Astrocyte of the hippocampus (primary cell): ENCODE results near the gene OAS2.

Experiments
- DNase-seq: peaks from one replicate; pipeline ENCODE4 v3.0.0; 2011; ENCODE audit warnings: low read depth, low spot score

Gene OAS2, protein sequence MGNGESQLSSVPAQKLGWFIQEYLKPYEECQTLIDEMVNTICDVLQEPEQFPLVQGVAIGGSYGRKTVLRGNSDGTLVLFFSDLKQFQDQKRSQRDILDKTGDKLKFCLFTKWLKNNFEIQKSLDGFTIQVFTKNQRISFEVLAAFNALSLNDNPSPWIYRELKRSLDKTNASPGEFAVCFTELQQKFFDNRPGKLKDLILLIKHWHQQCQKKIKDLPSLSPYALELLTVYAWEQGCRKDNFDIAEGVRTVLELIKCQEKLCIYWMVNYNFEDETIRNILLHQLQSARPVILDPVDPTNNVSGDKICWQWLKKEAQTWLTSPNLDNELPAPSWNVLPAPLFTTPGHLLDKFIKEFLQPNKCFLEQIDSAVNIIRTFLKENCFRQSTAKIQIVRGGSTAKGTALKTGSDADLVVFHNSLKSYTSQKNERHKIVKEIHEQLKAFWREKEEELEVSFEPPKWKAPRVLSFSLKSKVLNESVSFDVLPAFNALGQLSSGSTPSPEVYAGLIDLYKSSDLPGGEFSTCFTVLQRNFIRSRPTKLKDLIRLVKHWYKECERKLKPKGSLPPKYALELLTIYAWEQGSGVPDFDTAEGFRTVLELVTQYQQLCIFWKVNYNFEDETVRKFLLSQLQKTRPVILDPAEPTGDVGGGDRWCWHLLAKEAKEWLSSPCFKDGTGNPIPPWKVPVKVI

DNA sequence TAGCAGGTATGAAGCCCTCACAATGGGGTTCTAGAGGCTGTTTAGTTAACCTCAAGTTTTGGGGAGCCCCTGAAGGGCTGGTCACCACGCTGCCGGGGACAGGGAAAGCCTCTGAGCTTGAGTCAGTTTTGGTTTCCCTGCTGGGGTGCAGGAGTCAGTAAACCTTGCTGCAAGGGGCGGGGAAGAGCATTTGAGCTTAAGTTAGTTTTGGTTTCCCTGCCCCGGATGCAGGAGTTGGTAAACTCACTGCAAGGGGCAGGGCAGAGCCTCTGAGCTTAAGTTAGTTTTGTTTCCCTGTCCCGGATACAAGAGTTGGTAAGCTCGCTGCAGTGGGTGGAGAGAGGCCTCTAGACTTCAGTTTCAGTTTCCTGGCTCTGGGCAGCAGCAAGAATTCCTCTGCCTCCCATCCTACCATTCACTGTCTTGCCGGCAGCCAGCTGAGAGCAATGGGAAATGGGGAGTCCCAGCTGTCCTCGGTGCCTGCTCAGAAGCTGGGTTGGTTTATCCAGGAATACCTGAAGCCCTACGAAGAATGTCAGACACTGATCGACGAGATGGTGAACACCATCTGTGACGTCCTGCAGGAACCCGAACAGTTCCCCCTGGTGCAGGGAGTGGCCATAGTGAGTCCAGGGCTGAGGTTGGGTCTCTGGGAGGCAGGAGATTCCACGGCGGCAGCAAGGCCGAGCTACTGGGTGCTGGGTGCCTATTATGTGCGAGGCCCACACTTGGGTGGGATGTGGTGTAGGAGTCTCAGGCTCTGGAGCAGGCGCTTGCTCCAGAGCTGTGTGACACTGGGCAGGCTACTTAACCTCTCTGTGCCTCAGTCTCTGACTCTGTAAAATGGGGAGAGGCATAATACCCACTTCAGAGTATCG lies at the start of gene OAS2:
Gene OAS2, plus strand, starts transcription at position 357 of the 878 bp plus-strand sequence. Its CDS starts 90 bp downstream, at position 447.
- peak; percentile 37 for DNase-seq

DNA sequence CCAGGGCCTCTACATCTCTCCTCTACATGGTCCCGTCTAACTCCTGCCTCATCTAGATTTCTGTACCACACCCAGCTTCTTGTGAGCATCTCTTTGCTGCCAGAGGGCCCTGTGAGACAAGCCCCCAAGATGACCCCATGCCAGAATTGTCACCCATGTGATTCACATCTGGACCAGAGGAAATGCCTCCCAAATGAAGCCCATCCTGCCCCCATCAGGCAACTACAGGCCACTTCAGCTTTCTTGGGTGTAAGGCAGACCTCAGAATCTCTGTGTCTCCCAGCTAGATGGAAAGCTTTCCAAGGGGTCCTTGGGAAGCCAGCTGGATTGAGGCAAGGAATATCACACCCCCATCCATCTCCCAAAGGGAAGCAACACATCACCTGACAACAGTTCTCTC lies 49.3 kb upstream of the OAS2 start:
- no peak for DNase-seq

DNA sequence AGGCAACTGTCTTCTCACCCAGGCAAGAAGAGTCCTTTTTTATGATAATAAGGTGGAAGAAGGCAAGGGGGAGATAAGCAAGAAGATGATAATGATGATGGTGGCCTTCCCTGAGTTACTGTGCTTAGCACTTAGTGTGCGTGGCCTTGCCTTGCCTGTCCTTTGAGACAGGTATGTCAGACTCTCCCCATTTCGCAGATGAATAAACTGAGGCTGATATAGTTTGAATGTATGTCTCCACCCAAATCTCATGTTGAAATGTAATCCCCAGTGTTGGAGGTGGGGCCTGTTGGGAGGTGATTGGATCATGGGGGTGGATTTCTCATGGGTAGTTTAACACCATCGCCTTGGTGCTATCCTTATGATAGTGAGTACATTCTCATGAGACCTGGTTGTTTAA lies 48.6 kb upstream of the OAS2 start:
- DNase-seq, result no peak

DNA sequence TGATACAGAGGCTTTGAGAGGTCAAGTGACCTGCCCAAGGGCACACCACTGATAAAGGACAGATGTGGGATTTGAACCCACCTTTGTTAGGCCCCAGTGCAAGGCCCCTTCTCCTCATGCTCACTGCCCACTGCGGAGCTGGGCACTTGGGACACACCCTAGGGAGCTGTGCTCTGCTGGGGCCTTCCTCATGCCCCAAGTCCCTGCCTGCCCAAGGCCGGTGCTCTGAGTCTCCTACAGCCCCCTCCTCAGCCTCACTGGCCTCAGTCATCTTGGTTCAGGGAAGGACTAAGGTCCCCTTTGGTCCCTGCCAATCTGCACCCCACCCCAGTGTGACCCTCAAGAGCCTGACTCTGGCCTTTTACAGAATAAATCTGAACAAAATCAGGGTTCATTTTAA lies 48.0 kb upstream of the OAS2 start:
- DNase-seq, result no peak

DNA sequence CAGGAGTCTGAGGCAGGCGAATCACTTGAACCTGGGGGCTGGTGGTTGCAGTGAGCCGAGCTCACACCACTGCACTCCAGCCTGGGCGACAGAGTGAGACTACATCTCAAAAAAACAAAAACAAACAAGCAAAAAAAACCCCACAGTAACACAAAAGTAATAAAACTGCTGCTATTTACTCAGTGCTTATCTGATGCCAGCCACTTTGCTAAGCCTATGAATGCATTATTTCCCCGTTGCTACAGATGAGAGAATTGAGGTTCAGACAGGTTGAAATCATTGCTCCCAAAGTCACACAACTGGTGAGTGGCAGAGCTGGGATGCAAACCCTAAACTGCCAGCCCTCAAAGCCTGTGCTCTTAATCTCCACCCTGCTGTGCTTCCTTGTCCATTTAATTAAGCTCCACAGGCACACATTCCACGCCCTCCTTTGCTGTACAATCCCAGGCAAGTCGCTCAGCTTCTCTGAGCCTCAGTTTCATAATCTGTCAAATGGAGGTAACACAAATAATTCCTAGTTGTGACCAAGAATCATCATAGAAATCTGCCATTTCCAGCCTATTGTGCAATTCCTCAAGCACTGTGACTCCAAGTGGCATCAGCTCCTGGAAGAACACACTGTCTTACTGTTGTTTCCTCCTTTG lies 45.7 kb upstream of the OAS2 start:
- DNase-seq, result no peak

DNA sequence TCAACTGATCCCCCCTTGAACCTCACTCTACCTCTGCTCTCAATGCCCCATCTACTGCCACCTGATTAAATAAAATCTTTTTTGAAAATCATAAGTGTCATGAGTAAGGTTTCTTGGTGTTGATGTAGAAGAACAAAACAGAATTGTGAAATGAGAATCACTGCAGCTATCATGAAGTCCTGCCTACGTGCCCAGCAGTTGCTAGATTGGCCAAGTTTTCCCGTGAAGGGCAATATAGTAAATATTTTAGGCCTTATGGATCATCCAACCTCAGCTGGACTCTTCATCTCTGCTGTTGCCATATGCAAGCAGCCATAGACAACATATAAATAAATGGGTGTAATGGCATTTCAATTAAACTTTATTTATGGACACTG lies 45.2 kb upstream of the OAS2 start:
- no peak for DNase-seq

DNA sequence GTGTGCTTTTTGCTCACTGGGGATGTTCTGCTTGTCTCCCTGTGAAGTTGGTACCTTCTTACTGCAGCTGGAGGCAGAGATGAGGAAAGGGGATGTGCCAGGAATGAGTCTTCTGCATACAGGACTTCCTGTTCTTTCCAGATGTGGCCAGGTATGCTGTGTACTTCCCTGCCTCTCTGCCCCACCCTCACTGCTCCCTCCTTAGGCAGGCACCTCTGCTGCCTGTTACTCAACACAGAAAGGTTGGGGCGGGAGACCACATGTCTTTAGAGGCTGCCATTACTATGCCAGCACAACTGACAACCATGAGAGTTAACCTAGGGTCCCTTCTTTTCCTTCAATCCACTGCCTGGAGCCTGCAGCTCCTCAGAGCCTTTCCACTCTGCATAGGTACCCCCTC lies 42.1 kb upstream of the OAS2 start:
- DNase-seq, result no peak

DNA sequence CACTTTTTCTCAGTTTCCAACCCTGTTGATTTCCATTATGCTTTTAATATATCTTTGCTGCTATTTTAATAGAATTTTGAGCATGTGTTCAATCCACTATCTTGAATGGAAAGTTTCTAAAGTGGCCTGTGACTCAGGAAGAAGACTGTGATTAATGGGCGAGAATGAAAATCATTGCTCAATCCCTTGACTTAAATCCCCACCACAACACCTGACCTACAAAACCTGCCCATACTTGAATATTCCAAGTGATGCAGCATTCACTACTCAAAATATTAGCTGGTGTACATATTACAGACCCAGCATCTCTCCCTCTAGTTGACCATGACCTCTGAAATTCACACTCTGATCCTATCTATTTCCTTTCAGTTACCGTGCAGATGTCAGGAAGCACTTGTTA lies 41.4 kb upstream of the OAS2 start:
- DNase-seq, result no peak

DNA sequence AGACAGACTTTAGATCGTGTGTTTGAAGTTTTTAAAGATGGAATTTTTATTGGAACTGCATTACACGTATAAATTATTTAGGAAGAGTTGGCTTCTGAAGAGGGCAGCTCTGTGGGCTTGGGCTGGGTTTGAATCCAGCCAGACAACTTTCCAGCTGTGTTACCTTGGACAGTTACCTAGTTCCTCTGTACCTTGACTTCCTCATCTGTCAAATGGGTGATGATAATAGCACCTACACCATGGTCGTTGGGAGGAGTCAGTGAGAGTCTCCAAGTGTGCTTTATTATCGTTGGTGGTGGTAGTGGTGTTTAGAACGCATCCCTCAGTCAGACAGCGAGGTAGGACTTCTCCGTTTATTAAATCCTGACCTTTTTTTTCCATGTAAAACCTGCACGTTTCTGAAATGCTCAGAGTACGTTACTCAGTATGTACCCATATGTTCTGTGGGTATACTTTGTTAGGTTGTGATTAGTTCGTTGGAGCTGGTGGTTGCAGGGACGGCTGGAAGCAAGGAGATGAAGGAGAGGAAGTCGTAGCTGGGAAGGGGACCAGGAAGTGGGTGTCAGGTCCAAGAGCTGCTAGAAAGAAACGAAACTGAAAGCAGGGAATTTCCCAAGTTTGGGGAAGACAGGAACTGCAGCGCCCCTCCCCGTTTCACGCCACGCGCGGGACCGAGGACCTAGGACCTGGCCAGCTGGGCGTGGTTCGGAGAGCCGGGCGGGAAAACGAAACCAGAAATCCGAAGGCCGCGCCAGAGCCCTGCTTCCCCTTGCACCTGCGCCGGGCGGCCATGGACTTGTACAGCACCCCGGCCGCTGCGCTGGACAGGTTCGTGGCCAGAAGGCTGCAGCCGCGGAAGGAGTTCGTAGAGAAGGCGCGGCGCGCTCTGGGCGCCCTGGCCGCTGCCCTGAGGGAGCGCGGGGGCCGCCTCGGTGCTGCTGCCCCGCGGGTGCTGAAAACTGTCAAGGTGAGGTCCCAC lies 40.3 kb upstream of the OAS2 start, which contains the start of gene OAS3:
Gene OAS3, plus strand, starts transcription at position 734 of the 979 bp plus-strand sequence. Its CDS starts 57 bp downstream, at position 791.
- DNase-seq, result peak; percentile 83

DNA sequence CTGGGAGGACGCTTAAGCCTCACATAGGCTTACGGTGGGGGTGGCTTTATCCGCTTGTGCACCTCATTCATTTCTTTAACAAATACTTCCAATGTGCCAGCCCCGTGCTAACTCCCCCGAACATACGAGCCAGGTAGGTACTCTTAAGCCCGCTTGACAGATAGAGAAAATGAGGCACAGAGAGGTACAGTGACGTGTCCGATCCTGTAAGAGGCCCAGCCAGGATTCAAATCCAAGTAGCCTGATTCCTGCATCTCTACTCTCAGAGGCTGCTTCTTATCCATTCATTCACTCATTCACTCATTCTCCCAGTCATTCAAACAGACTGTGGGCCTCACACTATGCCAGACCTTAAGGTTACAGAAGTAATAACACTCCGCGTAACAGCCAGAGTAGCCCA lies 39.6 kb upstream of the OAS2 start:
- no peak for DNase-seq

DNA sequence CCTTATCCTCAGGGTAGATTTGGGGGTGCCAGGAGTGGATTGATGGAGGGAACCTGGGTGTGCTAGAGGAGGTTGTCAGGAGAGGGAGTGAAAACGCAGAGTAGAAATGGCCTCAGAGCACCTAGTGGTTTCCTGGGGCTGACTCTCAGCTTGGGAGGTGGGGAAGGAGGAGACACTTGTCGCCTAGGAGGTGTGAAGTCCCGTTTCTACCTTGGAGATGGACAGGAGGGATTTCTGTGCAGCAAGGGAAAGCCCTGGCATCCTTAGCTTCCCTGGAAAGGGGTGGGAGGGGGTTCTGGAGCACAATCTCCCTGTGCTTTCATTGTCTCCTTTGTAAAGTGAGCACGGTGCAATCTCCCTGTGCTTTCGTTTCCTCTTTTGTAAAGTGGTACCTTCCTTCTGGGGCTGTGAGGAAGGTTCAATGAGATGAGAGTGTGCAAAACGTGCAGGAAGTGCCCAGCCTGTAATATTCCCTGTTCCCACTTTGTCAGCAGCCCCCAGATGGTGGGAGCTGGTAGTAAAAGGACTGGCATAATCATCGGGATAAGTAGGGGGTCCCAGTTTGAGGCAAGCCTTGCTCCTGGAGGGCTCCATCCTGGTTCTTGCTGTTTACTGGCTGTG lies 38.4 kb upstream of the OAS2 start:
- DNase-seq, result no peak

DNA sequence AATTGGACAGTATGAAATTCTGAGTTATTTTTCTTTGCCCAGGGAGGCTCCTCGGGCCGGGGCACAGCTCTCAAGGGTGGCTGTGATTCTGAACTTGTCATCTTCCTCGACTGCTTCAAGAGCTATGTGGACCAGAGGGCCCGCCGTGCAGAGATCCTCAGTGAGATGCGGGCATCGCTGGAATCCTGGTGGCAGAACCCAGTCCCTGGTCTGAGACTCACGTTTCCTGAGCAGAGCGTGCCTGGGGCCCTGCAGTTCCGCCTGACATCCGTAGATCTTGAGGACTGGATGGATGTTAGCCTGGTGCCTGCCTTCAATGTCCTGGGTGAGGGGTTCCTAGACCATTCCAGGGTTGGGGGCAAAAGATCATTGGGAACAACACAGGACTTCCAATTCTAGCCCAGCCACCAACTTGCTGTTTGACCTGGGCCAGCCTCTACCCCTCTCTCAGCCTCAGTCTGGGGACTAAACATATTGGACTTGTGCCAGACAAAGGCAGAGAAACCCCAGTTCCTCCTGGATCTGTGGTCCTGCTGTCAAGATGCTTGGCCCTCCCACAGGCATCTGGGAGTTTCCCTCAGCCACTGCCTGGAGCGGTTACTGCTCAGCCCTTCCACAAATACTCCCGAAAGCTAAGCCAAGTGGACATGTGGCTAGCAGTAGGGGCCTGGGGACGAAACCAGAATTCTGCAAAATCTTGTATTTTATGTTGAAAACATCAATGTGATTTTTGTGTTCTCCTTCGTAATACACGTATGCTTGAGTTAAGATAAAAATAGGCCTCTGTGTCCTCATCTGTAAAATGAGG lies 36.6 kb upstream of the OAS2 start:
- DNase-seq, result no peak

DNA sequence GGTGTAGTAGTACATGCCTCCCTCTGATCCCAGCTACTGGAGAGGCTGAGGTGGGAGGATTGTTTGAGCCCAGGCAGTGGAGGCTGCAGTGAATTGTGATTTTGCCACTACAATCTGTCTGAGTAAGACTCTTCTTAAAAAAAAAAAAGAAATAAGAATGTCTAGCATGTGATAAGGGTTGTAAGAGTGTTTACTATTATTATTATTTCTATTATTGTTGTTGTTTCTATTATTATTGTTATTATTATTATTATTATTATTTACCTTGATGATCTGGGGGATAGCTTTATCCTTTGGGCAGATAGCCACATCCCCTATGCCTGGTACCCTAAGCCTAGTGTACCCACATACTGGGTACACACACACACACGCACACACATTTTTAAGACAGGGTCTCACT lies 35.7 kb upstream of the OAS2 start:
- DNase-seq, result no peak

DNA sequence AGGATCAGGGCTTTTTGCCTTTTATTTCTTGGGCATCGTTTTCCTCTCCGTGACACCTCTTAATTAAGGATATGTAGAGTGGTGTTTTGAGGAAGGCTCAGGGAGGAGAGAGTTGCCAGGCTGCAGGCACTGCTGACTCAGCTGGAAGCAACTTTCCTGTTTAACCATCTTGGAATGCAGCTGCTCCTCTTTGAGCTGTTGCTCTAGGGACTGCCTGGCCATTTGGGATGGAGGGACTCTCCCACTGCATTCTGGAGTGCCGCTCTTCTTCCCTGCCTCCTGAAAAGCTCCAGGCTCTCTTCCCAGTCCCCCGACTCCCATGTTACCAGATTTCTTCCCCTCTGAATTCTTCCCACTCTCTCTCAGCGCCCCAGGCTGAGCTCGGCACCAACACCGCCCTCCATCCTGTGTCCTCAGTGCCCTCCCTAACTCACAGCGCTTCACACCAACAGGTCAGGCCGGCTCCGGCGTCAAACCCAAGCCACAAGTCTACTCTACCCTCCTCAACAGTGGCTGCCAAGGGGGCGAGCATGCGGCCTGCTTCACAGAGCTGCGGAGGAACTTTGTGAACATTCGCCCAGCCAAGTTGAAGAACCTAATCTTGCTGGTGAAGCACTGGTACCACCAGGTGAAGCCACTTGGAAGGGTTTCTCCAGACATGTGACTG lies 34.2 kb upstream of the OAS2 start:
- no peak for DNase-seq

DNA sequence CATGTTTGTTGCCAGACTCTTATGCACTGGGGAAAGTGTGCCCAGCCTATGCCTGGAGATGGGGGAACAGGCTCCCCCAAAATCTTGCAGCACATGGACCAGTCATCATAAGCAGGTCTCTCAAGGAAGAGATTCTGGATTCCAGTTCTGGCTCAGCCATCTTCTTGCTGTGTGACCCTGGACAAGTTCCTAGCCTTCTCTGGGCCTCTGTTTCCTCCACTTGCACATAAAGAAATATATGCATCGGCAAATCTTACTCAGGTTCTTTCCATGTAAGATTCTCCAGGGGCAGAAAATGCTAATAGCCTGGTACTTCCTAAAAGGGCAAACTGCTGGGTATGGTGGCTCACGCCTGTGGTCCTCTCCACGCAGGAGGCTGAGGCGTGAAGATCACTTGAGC lies 32.8 kb upstream of the OAS2 start:
- DNase-seq, result no peak

DNA sequence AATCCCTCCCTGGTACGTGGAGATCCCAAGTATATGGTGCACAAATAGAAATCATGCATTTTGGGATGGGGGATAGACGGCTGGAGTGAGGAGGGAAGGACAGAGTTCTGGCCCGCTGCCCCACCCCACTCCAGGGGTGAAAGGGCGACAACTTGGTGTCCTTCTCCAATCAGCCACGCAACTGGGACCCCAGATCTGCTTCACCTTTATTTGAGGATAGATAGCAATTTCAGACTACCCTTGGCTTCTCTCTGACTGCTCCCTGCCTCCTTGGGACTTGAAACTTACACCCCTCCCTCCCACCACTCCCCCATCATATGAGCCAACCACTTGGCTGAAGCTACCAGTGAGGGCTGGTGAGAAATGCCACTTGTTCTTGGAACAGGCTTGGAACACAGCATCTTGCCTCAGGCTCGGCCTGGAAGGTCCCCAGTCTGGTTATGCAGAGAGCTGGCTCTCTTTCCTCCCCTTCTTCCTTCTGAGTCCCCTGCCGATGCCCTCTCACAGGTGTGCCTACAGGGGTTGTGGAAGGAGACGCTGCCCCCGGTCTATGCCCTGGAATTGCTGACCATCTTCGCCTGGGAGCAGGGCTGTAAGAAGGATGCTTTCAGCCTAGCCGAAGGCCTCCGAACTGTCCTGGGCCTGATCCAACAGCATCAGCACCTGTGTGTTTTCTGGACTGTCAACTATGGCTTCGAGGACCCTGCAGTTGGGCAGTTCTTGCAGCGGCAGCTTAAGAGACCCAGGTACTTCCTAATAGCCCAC lies 31.9 kb upstream of the OAS2 start:
- DNase-seq, result no peak

DNA sequence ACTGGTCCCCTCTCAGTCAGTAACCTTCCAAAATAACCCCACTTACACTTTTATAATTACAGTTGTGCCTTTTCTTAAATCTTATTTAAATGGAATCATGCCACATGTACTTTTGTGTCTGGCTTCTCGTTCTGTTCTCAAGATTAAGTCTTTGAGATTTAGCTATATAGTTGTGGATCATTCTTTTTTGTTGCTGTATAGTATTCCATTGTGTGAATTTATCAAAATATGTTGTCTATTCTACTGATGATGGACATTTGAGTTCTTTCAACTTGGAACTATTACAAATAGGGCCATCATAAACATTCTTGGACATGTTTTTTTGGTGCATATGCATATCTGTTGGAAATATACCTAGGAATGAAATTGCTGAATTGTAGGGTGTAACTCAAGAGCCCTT lies 31.0 kb upstream of the OAS2 start:
- DNase-seq, result no peak

DNA sequence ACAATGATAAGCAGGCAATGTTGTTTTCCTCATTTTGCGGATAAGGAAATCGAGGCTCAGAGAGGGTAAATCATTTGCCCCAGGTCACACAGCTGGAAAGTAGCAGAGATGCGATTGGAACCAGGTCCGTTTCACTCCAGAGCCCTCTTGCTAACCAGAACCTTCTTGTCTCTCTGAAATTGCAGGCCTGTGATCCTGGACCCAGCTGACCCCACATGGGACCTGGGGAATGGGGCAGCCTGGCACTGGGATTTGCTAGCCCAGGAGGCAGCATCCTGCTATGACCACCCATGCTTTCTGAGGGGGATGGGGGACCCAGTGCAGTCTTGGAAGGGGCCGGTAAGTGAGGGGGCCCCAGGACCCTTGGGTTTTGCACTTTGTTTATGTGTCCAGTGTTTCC lies 30.6 kb upstream of the OAS2 start:
- no peak for DNase-seq
